Measurements from ENCODE around the gene PNKP. TPM values are rescaled to one million over a fixed set of nuclear protein-coding genes. Genes with fewer than 3 reads are reported as not detected.
A peak's percentile ranks its signal among the peaks of the same experiment; 100 is the strongest.

PNKP gene
- total RNA-seq, 1 experiment from 2014 or later = 146 TPM

DNA sequence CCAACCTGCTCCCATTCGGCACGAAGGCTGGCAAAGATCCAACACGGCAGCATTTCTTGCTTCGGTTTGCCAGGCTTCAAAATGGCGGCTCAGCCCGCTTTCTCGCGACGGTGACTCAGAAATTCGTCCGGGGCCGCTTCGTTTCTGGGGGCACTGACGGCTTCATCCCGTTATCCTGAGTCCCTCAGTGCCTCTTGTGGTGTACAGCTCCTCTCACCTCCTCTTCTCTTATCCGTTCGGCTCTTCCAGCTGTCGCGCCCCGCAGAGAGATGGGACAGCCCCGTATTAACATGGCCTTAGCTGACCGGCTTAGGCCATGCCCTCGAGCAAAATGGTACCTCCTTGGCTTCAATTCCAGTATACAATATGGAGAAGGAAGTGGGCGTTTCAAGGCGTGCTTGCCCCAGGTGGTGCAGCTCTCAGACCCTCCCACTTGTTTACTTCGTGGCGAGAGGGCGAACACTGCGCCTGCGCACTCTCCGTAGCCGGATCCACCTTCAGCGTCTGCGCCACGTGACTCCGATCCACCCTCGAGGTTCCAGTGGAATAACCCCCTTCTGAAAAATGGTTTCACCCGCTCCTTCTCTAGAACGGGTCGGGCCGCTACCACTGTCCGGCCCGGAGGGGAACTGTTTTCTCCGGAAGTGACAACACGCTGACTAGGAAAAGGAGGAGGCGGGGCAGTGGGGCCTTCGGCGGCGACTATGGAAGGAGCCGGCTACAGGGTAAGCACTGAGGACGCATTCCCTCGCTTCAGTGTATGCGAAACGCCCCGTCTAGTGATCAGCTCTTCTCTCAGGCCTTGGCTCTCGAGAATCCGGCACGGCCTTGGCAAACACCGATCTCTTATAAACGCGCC is 9.9 kb upstream of the PNKP start, which contains the start of the genes AKT1S1 and TBC1D17 (continued):
- TF ChIP-seq, protein P1, sequence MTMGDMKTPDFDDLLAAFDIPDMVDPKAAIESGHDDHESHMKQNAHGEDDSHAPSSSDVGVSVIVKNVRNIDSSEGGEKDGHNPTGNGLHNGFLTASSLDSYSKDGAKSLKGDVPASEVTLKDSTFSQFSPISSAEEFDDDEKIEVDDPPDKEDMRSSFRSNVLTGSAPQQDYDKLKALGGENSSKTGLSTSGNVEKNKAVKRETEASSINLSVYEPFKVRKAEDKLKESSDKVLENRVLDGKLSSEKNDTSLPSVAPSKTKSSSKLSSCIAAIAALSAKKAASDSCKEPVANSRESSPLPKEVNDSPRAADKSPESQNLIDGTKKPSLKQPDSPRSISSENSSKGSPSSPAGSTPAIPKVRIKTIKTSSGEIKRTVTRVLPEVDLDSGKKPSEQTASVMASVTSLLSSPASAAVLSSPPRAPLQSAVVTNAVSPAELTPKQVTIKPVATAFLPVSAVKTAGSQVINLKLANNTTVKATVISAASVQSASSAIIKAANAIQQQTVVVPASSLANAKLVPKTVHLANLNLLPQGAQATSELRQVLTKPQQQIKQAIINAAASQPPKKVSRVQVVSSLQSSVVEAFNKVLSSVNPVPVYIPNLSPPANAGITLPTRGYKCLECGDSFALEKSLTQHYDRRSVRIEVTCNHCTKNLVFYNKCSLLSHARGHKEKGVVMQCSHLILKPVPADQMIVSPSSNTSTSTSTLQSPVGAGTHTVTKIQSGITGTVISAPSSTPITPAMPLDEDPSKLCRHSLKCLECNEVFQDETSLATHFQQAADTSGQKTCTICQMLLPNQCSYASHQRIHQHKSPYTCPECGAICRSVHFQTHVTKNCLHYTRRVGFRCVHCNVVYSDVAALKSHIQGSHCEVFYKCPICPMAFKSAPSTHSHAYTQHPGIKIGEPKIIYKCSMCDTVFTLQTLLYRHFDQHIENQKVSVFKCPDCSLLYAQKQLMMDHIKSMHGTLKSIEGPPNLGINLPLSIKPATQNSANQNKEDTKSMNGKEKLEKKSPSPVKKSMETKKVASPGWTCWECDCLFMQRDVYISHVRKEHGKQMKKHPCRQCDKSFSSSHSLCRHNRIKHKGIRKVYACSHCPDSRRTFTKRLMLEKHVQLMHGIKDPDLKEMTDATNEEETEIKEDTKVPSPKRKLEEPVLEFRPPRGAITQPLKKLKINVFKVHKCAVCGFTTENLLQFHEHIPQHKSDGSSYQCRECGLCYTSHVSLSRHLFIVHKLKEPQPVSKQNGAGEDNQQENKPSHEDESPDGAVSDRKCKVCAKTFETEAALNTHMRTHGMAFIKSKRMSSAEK (CRISPR knock-in tag; IDR thresholded peaks at IDR 0.05; ENCODE audit: borderline replicate concordance) = no peak
- TF ChIP-seq MYBL2 (CRISPR knock-in tag; IDR thresholded peaks at IDR 0.05) (no peak), ZNF121 (CRISPR knock-in tag; IDR thresholded peaks at IDR 0.05) (no peak), NFE2L1 (CRISPR knock-in tag; IDR thresholded peaks at IDR 0.05) (peak; percentile 63), FOXP1 (CRISPR knock-in tag; IDR thresholded peaks at IDR 0.05; ENCODE audit: borderline replicate concordance) (no peak; the same call in 1 of the 2 replicates), TP53 (CRISPR knock-in tag; IDR thresholded peaks at IDR 0.05) (no peak), ZNF317 (CRISPR knock-in tag; IDR thresholded peaks at IDR 0.05; ENCODE audit: borderline replicate concordance, low read depth) (no peak), RELA (CRISPR knock-in tag; IDR thresholded peaks at IDR 0.05; ENCODE audit: borderline replicate concordance) (no peak), CREM (CRISPR knock-in tag; IDR thresholded peaks at IDR 0.05) (peak; percentile 85; the same call in 1 of the 2 replicates), GRHL2 (CRISPR knock-in tag; IDR thresholded peaks at IDR 0.05; ENCODE audit: insufficient replicate concordance, severe bottlenecking) (no peak), ZNF263 (CRISPR knock-in tag; IDR thresholded peaks at IDR 0.05; ENCODE audit: low read depth) (no peak), ZNF219 (CRISPR knock-in tag; IDR thresholded peaks at IDR 0.05; ENCODE audit: borderline replicate concordance) (no peak), FOXK1 (CRISPR knock-in tag; IDR thresholded peaks at IDR 0.05) (peak; percentile 100), ZBTB21 (CRISPR knock-in tag; IDR thresholded peaks at IDR 0.05; ENCODE audit: borderline replicate concordance) (no peak), TEAD4 (CRISPR knock-in tag; IDR thresholded peaks at IDR 0.05) (no peak), NR1H2 (CRISPR knock-in tag; IDR thresholded peaks at IDR 0.05) (no peak), CBFB (CRISPR knock-in tag; IDR thresholded peaks at IDR 0.05; ENCODE audit: low read depth) (no peak)
- TF ChIP-seq, protein P2, sequence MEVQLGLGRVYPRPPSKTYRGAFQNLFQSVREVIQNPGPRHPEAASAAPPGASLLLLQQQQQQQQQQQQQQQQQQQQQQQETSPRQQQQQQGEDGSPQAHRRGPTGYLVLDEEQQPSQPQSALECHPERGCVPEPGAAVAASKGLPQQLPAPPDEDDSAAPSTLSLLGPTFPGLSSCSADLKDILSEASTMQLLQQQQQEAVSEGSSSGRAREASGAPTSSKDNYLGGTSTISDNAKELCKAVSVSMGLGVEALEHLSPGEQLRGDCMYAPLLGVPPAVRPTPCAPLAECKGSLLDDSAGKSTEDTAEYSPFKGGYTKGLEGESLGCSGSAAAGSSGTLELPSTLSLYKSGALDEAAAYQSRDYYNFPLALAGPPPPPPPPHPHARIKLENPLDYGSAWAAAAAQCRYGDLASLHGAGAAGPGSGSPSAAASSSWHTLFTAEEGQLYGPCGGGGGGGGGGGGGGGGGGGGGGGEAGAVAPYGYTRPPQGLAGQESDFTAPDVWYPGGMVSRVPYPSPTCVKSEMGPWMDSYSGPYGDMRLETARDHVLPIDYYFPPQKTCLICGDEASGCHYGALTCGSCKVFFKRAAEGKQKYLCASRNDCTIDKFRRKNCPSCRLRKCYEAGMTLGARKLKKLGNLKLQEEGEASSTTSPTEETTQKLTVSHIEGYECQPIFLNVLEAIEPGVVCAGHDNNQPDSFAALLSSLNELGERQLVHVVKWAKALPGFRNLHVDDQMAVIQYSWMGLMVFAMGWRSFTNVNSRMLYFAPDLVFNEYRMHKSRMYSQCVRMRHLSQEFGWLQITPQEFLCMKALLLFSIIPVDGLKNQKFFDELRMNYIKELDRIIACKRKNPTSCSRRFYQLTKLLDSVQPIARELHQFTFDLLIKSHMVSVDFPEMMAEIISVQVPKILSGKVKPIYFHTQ (CRISPR knock-in tag; IDR thresholded peaks at IDR 0.05) = no peak
- TF ChIP-seq, protein P3, sequence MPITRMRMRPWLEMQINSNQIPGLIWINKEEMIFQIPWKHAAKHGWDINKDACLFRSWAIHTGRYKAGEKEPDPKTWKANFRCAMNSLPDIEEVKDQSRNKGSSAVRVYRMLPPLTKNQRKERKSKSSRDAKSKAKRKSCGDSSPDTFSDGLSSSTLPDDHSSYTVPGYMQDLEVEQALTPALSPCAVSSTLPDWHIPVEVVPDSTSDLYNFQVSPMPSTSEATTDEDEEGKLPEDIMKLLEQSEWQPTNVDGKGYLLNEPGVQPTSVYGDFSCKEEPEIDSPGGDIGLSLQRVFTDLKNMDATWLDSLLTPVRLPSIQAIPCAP (CRISPR knock-in tag; IDR thresholded peaks at IDR 0.05) = no peak
- TF ChIP-seq, protein P4, sequence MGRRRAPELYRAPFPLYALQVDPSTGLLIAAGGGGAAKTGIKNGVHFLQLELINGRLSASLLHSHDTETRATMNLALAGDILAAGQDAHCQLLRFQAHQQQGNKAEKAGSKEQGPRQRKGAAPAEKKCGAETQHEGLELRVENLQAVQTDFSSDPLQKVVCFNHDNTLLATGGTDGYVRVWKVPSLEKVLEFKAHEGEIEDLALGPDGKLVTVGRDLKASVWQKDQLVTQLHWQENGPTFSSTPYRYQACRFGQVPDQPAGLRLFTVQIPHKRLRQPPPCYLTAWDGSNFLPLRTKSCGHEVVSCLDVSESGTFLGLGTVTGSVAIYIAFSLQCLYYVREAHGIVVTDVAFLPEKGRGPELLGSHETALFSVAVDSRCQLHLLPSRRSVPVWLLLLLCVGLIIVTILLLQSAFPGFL (CRISPR knock-in tag; IDR thresholded peaks at IDR 0.05; ENCODE audit: borderline replicate concordance) = 0 out of 2 replicates have a peak, but pooled peaks have one; percentile 32
- TF ChIP-seq, protein P5, sequence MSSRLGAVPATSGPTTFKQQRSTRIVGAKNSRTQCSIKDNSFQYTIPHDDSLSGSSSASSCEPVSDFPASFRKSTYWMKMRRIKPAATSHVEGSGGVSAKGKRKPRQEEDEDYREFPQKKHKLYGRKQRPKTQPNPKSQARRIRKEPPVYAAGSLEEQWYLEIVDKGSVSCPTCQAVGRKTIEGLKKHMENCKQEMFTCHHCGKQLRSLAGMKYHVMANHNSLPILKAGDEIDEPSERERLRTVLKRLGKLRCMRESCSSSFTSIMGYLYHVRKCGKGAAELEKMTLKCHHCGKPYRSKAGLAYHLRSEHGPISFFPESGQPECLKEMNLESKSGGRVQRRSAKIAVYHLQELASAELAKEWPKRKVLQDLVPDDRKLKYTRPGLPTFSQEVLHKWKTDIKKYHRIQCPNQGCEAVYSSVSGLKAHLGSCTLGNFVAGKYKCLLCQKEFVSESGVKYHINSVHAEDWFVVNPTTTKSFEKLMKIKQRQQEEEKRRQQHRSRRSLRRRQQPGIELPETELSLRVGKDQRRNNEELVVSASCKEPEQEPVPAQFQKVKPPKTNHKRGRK (CRISPR knock-in tag; IDR thresholded peaks at IDR 0.05; ENCODE audit: borderline replicate concordance) = no peak
- TF ChIP-seq, protein P6, sequence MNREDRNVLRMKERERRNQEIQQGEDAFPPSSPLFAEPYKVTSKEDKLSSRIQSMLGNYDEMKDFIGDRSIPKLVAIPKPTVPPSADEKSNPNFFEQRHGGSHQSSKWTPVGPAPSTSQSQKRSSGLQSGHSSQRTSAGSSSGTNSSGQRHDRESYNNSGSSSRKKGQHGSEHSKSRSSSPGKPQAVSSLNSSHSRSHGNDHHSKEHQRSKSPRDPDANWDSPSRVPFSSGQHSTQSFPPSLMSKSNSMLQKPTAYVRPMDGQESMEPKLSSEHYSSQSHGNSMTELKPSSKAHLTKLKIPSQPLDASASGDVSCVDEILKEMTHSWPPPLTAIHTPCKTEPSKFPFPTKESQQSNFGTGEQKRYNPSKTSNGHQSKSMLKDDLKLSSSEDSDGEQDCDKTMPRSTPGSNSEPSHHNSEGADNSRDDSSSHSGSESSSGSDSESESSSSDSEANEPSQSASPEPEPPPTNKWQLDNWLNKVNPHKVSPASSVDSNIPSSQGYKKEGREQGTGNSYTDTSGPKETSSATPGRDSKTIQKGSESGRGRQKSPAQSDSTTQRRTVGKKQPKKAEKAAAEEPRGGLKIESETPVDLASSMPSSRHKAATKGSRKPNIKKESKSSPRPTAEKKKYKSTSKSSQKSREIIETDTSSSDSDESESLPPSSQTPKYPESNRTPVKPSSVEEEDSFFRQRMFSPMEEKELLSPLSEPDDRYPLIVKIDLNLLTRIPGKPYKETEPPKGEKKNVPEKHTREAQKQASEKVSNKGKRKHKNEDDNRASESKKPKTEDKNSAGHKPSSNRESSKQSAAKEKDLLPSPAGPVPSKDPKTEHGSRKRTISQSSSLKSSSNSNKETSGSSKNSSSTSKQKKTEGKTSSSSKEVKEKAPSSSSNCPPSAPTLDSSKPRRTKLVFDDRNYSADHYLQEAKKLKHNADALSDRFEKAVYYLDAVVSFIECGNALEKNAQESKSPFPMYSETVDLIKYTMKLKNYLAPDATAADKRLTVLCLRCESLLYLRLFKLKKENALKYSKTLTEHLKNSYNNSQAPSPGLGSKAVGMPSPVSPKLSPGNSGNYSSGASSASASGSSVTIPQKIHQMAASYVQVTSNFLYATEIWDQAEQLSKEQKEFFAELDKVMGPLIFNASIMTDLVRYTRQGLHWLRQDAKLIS (CRISPR knock-in tag; IDR thresholded peaks at IDR 0.05; ENCODE audit: borderline replicate concordance) = no peak
